T47D (cell line): Measurements from ENCODE around the gene TSHZ1.

Source experiments
- DNase-seq, 2 experiments: peaks; one replicate each; pipeline versions ENCODE4 v3.0.0 to v3.0.0-alpha.2; 2011 to 2012; ENCODE audit warnings: low read depth in 1 of 2, low spot score in 1 of 2
- JUND ChIP-seq: IDR thresholded peaks from 2 replicates; pipeline ENCODE4 v1.6.1; 2012; ENCODE audit warnings: low read depth
- in situ Hi-C: cut with HindIII; loops from 2 replicates; pipeline ENCODE4 v1.10.0; 2016; ENCODE audit warnings: low sequenced_read_pairs, low pct_unique_long_range_greater_than_20kb

TSHZ1 gene

GRCh38 chr18:75290737-75291358 lies 80.3 kb downstream of the TSHZ1 start:
- no peak for TF ChIP-seq JUND
- in situ Hi-C loops, result no loop called here
- DNase-seq, result no peak

GRCh38 chr18:75291460-75291859 lies 80.9 kb downstream of the TSHZ1 start:
- TF ChIP-seq JUND, result no peak
- no peak for DNase-seq
- in situ Hi-C loops, result no loop called here

DNA sequence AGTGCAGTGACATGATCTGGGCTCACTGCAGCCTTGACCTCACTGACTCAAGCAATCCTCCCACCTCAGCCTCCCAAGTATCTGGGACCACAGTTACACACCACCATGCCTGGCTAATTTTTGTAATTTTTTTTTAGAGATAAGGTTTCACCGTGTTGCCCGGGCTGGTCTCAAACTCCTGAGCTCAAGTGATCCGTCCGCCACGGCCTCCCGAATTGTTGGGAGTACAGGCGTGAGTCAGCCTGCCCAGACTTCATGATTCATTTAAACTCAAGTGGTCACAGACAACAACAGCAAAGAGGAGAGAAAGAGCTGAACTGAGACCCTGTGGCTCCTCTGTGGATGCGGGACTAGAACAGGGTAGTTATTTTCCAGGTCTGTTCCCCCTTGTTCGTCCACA lies 83.0 kb downstream of the TSHZ1 start:
- no peak for TF ChIP-seq JUND
- no peak for DNase-seq
- in situ Hi-C loops, result no loop called here

DNA sequence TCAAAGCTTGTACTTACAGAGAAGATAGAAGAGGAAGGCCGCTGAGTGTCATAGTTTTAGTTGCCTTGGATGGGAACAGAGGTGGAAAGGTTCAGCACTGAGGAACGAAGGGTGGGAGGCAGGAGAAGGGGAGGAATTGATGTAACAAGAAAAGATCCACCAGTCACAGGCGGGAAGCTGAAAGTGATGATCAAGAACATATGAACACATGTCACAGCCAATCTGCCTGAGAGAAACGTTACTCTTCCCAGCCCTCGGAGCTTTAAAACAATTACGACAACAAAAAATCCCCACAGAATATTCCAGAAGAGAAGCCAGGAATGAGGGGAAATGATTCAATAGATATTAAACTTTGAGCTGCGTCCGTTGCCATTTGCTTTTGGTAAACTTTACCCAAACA lies 87.1 kb downstream of the TSHZ1 start:
- in situ Hi-C loops, result no loop called here
- no peak for TF ChIP-seq JUND
- no peak for DNase-seq

- no peak for TF ChIP-seq JUND
- in situ Hi-C loops, result no loop called here
- DNase-seq, result no peak
Measured at GRCh38 chr18:75304678-75305557, 94.3 kb downstream of the TSHZ1 start.

- in situ Hi-C loops, result no loop called here
Measured at GRCh38 chr18:75305984-75306383, 95.4 kb downstream of the TSHZ1 start.

GRCh38 chr18:75307530-75307929 lies 96.9 kb downstream of the TSHZ1 start:
- no peak for TF ChIP-seq JUND

More at GRCh38 chr18:75305984-75306383, 95.4 kb downstream of the TSHZ1 start:
- DNase-seq, result no peak
- TF ChIP-seq JUND, result no peak

DNA sequence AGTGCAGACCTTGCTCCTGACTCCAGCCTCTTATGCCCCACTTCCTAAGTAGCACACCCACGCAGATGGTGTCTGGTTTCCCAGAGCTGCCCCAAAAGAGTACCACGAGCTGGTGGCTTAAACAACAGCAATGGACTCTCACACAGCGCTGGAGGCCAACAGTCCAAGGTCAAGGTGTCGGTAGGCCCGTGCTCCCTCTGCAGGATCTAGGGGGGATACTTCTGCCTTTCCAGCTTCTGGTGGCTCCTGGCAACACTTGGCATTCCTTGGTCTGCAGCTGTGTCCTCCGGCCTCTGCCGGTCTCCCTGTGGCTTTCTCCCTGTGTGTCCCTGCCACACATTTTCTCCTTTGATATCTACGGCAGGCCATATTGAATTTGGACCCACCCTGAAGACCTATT lies 99.0 kb downstream of the TSHZ1 start:
- in situ Hi-C loops, result no loop called here
- no peak for DNase-seq
- TF ChIP-seq JUND, result no peak

More at GRCh38 chr18:75307530-75307929, 96.9 kb downstream of the TSHZ1 start:
- no peak for DNase-seq
- in situ Hi-C loops, result no loop called here

DNA sequence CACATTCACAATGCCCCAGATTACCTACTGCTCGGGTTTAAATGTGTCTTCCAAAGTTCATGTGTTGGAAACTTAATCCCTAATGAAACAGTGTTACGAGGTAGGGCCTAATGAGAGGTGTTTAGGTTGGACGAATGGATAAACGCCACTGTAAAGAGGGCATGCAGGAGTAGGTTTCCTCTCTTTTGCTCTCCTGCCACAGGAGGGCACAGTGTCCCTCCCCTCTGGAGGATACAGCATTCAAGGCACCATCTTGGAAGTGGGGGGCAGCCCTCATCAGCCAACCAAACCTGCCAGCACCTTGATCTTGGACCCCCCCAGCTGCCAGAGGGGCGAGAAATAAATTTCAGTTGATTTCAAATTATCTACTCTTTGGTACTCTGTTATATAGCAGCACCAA lies 103.5 kb downstream of the TSHZ1 start:
- TF ChIP-seq JUND, result no peak
- DNase-seq, result peak in 1 of 2 experiments; percentile 12
- in situ Hi-C loops, result no loop called here

- no peak for DNase-seq
- TF ChIP-seq JUND, result no peak
- in situ Hi-C loops, result no loop called here
Measured at GRCh38 chr18:75314606-75315005, 104.0 kb downstream of the TSHZ1 start.

DNA sequence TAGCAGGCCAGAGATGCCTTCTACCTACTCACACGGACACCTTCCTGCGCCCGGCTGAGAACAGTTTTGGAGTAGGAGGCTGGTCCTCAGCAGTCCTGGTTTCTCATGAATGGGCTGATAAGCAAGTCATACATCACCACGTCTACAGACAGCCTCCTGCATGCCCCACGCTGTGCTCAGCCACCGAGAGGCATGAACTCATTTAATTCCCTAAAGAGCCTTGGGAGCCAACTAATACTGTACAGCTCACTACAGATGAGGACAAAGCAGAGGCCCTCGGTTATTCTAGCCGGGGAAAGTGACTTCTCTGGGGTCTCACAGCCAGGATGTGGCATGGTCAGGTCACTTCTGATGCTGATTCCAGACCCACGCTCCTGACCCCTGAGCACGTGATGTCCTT lies 105.6 kb downstream of the TSHZ1 start:
- in situ Hi-C loops, result no loop called here
- TF ChIP-seq JUND, result no peak
- no peak for DNase-seq

GRCh38 chr18:75316826-75317225 lies 106.2 kb downstream of the TSHZ1 start:
- TF ChIP-seq JUND, result no peak
- in situ Hi-C loops, result no loop called here
- no peak for DNase-seq

DNA sequence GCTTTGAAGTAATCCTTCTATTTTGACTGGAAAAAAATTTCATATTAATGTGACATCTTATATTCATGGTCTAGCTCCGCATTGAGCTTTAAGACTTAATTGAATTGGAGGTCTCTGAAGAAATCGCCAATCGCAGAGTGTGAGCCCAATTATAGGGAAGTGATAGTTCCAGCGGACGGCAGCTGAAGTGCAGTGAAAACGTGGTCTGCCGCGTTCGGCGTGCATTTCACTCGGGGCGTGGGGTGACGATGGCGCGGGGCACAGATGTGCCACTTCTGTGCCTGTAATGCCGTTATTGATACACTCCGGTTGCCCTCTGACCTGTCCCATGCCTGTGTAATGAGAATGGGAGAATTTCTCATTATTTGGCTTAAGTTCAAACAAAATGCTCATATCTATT lies 106.7 kb downstream of the TSHZ1 start:
- in situ Hi-C loops, result no loop called here
- no peak for DNase-seq
- TF ChIP-seq JUND, result no peak
